Fibroblast of lung (primary cell): ENCODE results near the gene PPP4R2.

Experiments used
- EZH2 ChIP-seq: IDR thresholded peaks from 2 replicates; pipeline ENCODE4 v1.5.1; 2012; ENCODE audit warnings: low read length, control low read depth, mild to moderate bottlenecking; ENCODE audit errors: missing control alignments
- TF ChIP-seq, protein P1 (sequence below), 2 donors: IDR thresholded peaks in 1 of 2; conservative IDR thresholded peaks in 1 of 2; 1 replicate in 1 of 2; 2 replicates in 1 of 2; pipeline ENCODE4 v1.5.1; 2011 to 2012; ENCODE audit warnings: low read length in 2 of 2, control low read depth in 1 of 2, inconsistent platforms in 1 of 2, low read depth in 1 of 2, mild to moderate bottlenecking in 1 of 2

DNA sequence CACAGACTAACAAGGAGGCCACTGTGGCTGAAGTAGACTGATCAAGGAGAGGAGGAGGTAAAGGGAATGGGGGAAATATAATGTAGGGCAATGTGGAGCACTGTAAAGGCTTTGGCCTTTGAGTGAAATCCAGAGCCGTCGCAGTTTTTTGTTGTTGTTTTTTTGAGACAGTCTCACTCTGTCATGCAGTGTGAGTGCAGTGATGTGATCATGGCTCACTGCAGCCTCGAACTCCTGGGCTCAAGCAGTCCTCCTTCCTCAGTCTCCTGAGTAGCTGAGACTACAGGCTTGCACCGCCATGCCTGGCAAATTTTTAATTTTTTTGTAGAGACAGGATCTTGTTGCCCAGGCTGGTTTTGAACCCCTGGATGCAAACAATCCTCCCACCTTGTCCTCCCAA, 32.2 kb downstream of the PPP4R2 start:
- TF ChIP-seq, protein P1, sequence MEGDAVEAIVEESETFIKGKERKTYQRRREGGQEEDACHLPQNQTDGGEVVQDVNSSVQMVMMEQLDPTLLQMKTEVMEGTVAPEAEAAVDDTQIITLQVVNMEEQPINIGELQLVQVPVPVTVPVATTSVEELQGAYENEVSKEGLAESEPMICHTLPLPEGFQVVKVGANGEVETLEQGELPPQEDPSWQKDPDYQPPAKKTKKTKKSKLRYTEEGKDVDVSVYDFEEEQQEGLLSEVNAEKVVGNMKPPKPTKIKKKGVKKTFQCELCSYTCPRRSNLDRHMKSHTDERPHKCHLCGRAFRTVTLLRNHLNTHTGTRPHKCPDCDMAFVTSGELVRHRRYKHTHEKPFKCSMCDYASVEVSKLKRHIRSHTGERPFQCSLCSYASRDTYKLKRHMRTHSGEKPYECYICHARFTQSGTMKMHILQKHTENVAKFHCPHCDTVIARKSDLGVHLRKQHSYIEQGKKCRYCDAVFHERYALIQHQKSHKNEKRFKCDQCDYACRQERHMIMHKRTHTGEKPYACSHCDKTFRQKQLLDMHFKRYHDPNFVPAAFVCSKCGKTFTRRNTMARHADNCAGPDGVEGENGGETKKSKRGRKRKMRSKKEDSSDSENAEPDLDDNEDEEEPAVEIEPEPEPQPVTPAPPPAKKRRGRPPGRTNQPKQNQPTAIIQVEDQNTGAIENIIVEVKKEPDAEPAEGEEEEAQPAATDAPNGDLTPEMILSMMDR (conservative IDR thresholded peaks at IDR 0.05 in 1 of 2, IDR thresholded peaks at IDR 0.05 in 1 of 2; ENCODE audit: low read depth in 1 of 2, low read length in 2 of 2): no peak
- no peak for TF ChIP-seq EZH2
